ENCODE results near the gene SNTG2. TPM values are rescaled to one million over a fixed set of nuclear protein-coding genes. Genes with fewer than 3 reads are reported as not detected.

Gene SNTG2
- total and polyA plus RNA-seq, 2 donors (not counting 1 experiment from before 2014, with no cell fraction given) = 0.06 TPM; not detected in 1

GRCh38 chr2:1115843-1116539 is 165.3 kb downstream of the SNTG2 start:
- TF ChIP-seq CTCF (conservative IDR thresholded peaks at IDR 0.05 in 1 of 2, IDR thresholded peaks at IDR 0.05 in 1 of 2; ENCODE audit: low read depth in 1 of 2, low read length in 2 of 2) (no peak), EZH2 (IDR thresholded peaks at IDR 0.05; ENCODE audit: low read length, missing control alignments) (no peak)
- Histone ChIP-seq H2AFZ (ENCODE audit: low read length) (no peak overlapping the region), H3K27ac (ENCODE audit: insufficient read depth, low read length) (no peak overlapping the region), H3K4me1 (ENCODE audit: control insufficient read depth, extremely low read depth, insufficient read depth, low read length) (no peaks in the 10 kb centered on the region), H3K9me3 (ENCODE audit: control insufficient read depth, insufficient read depth, low read depth, low read length) (no peaks in the 10 kb centered on the region), H3K4me3 (replicated peaks in 1 of 4; ENCODE audit: control extremely low read depth in 1 of 4, insufficient read depth in 1 of 4, low read depth in 3 of 4, low read length in 4 of 4) (no peak overlapping the region), H3K79me2 (ENCODE audit: control insufficient read depth, insufficient read depth, low read length) (no peaks in the 10 kb centered on the region), H3K4me2 (ENCODE audit: extremely low read depth, insufficient read depth, low read length) (no peak overlapping the region), H4K20me1 (ENCODE audit: control insufficient read depth, extremely low read depth, insufficient read depth, low read length) (no peaks in the 10 kb centered on the region), H3K9ac (ENCODE audit: insufficient read depth, low read length) (no peak overlapping the region), H3K27me3 (ENCODE audit: control insufficient read depth, insufficient read depth, low read length) (no peaks in the 10 kb centered on the region), H3K36me3 (ENCODE audit: control insufficient read depth, insufficient read depth, low read length) (no peaks in the 10 kb centered on the region)
- DNase-seq (ENCODE audit: low read depth in 2 of 2) = no peak

GRCh38 chr2:1117569-1117968 is 166.9 kb downstream of the SNTG2 start:
- H3K36me3 ChIP-seq (ENCODE audit: control insufficient read depth, insufficient read depth, low read length) = no peaks in the 10 kb centered on the region
- TF ChIP-seq EZH2 (IDR thresholded peaks at IDR 0.05; ENCODE audit: low read length, missing control alignments) = no peak
- no peak for TF ChIP-seq CTCF (conservative IDR thresholded peaks at IDR 0.05 in 1 of 2, IDR thresholded peaks at IDR 0.05 in 1 of 2; ENCODE audit: low read depth in 1 of 2, low read length in 2 of 2)
- H3K4me3 ChIP-seq (replicated peaks in 1 of 4; ENCODE audit: control extremely low read depth in 1 of 4, insufficient read depth in 1 of 4, low read depth in 3 of 4, low read length in 4 of 4) = no peak overlapping the region
- H3K4me1 ChIP-seq (ENCODE audit: control insufficient read depth, extremely low read depth, insufficient read depth, low read length) = no peaks in the 10 kb centered on the region
- H3K9ac ChIP-seq (ENCODE audit: insufficient read depth, low read length) = no peak overlapping the region
- H4K20me1 ChIP-seq (ENCODE audit: control insufficient read depth, extremely low read depth, insufficient read depth, low read length) = no peaks in the 10 kb centered on the region
- DNase-seq (ENCODE audit: low read depth in 2 of 2) = no peak
- H2AFZ ChIP-seq (ENCODE audit: low read length) = no peak overlapping the region
- no peaks in the 10 kb centered on the region for H3K79me2 ChIP-seq (ENCODE audit: control insufficient read depth, insufficient read depth, low read length)
- no peaks in the 10 kb centered on the region for H3K9me3 ChIP-seq (ENCODE audit: control insufficient read depth, insufficient read depth, low read depth, low read length)
- no peaks in the 10 kb centered on the region for H3K27me3 ChIP-seq (ENCODE audit: control insufficient read depth, insufficient read depth, low read length)
- no peak overlapping the region for H3K27ac ChIP-seq (ENCODE audit: insufficient read depth, low read length)
- H3K4me2 ChIP-seq (ENCODE audit: extremely low read depth, insufficient read depth, low read length) = no peak overlapping the region

GRCh38 chr2:1125217-1125616 is 174.6 kb downstream of the SNTG2 start:
- H4K20me1 ChIP-seq (ENCODE audit: control insufficient read depth, extremely low read depth, insufficient read depth, low read length) = no peaks in the 10 kb centered on the region
- TF ChIP-seq CTCF (conservative IDR thresholded peaks at IDR 0.05 in 1 of 2, IDR thresholded peaks at IDR 0.05 in 1 of 2; ENCODE audit: low read depth in 1 of 2, low read length in 2 of 2) (no peak), EZH2 (IDR thresholded peaks at IDR 0.05; ENCODE audit: low read length, missing control alignments) (no peak)
- no peaks in the 10 kb centered on the region for H3K27me3 ChIP-seq (ENCODE audit: control insufficient read depth, insufficient read depth, low read length)
- no peaks in the 10 kb centered on the region for H3K4me1 ChIP-seq (ENCODE audit: control insufficient read depth, extremely low read depth, insufficient read depth, low read length)
- H3K36me3 ChIP-seq (ENCODE audit: control insufficient read depth, insufficient read depth, low read length) = no peaks in the 10 kb centered on the region
- no peaks in the 10 kb centered on the region for H3K79me2 ChIP-seq (ENCODE audit: control insufficient read depth, insufficient read depth, low read length)
- no peaks in the 10 kb centered on the region for H3K9me3 ChIP-seq (ENCODE audit: control insufficient read depth, insufficient read depth, low read depth, low read length)
- H3K4me2 ChIP-seq (ENCODE audit: extremely low read depth, insufficient read depth, low read length) = no peak overlapping the region
- H3K4me3 ChIP-seq (replicated peaks in 1 of 4; ENCODE audit: control extremely low read depth in 1 of 4, insufficient read depth in 1 of 4, low read depth in 3 of 4, low read length in 4 of 4) = no peak overlapping the region
- no peak for DNase-seq (ENCODE audit: low read depth in 2 of 2)
- no peak overlapping the region for H3K27ac ChIP-seq (ENCODE audit: insufficient read depth, low read length)
- no peak overlapping the region for H2AFZ ChIP-seq (ENCODE audit: low read length)
- no peak overlapping the region for H3K9ac ChIP-seq (ENCODE audit: insufficient read depth, low read length)
